Peyer's patch (tissue), 4 donors: ENCODE data around the gene EFNB3. TPM values are rescaled to one million over a fixed set of nuclear protein-coding genes. Genes with fewer than 3 reads are reported as not detected.

ENCODE experiments used
- DNase-seq, 3 donors: peaks; one replicate each; pipeline ENCODE4 v3.0.0-alpha.2; 2017 to 2019
- H3K27ac ChIP-seq, 4 donors: fragments of 200-600 bp; sonication (generic); one replicate each; pipeline ENCODE4 v1.5.1; 2016 to 2019
- H3K27me3 ChIP-seq, 2 donors: fragments of 200-600 bp; sonication (generic); one replicate each; pipeline ENCODE4 v1.5.1; 2019
- H3K36me3 ChIP-seq, 3 donors: fragments of 200-600 bp; sonication (generic); one replicate each; pipeline ENCODE4 v1.5.1; 2016 to 2019
- H3K4me1 ChIP-seq, 4 donors: fragments of 200-600 bp; sonication (generic); one replicate each; pipeline ENCODE4 v1.5.1; 2016 to 2019
- H3K4me3 ChIP-seq, 4 donors: fragments of 200-600 bp; sonication (generic); 1 replicate in 3 of 4; 2 replicates in 1 of 4; pipeline ENCODE4 v1.5.1; 2016 to 2019; ENCODE audit warnings: mild to moderate bottlenecking in 1 of 4
- H3K9me3 ChIP-seq, 4 donors: fragments of 200-600 bp; sonication (generic); one replicate each; pipeline ENCODE4 v1.5.1; 2016 to 2019; ENCODE audit warnings: mild to moderate bottlenecking in 1 of 4
- POLR2A ChIP-seq, 2 donors: fragments of 450-650 bp; IDR thresholded peaks; one replicate each; pipeline ENCODE4 v1.5.1; 2017; ENCODE audit warnings: antibody characterized with exemption in 2 of 2, mild to moderate bottlenecking in 2 of 2, moderate library complexity in 2 of 2
- total RNA-seq, 4 donors: library from RNA; depleted of rRNA; stranded (reverse); fragments of >200 nt; gene quantifications; one replicate each; pipeline ENCODE4 v1.1.0, GENCODE V29; 2016
- TF ChIP-seq, protein P1 (sequence below), 6 experiments: fragments of 450-650 bp in 4 of 6; fragments of 200-600 bp in 2 of 6; sonication (generic) in 1 of 6; IDR thresholded peaks; one replicate each; pipeline ENCODE4 v1.5.1; 2017 to 2019; ENCODE audit warnings: antibody characterized with exemption in 6 of 6, mild to moderate bottlenecking in 3 of 6, moderate library complexity in 1 of 6

Gene EFNB3
- total RNA-seq, 4 donors from 2014 or later, result 0.27 TPM; not detected in 3

DNA sequence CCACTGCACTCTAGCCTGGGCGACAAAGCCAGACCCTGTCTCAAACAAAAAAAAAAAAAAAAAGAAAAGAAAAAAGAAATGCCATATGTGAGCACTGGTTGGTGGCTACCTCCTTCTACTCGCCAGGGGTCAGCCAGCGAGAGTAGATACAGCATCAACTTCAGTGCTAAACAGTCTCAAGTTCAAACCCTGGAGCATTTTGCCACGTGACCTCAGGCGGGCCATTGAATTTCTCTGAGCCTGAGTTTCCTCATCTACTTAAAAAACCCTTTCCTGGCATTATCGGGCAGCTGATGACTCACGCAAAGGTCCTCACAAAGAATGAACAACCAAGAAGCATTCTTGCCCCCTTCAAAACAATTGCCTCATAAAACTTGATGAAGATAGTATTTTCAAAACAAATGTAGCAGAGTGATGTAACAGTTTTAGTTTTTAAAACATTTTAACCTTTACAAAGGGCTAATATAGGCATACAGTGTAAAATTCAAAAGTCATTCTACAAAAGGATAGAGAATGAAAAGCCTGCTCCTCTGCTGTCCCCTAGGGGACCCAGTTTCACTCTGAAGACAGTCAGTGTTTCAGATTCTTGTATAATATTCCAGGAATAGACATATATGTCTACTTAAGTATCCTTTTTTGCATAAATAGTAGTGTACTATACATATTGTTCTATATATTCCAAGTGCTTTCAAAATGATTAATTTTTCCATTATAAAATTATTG lies 40.9 kb downstream of the EFNB3 start:
- Histone ChIP-seq H3K9me3 (no peaks in the 10 kb centered on the region), H3K36me3 (no peaks in the 10 kb centered on the region), H3K4me1 (no peaks in the 10 kb centered on the region), H3K4me3 (no peak overlapping the region), H3K27ac (no peak overlapping the region), H3K27me3 (no peaks in the 10 kb centered on the region)
- no peak for DNase-seq
- TF ChIP-seq, protein P1, sequence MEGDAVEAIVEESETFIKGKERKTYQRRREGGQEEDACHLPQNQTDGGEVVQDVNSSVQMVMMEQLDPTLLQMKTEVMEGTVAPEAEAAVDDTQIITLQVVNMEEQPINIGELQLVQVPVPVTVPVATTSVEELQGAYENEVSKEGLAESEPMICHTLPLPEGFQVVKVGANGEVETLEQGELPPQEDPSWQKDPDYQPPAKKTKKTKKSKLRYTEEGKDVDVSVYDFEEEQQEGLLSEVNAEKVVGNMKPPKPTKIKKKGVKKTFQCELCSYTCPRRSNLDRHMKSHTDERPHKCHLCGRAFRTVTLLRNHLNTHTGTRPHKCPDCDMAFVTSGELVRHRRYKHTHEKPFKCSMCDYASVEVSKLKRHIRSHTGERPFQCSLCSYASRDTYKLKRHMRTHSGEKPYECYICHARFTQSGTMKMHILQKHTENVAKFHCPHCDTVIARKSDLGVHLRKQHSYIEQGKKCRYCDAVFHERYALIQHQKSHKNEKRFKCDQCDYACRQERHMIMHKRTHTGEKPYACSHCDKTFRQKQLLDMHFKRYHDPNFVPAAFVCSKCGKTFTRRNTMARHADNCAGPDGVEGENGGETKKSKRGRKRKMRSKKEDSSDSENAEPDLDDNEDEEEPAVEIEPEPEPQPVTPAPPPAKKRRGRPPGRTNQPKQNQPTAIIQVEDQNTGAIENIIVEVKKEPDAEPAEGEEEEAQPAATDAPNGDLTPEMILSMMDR (IDR thresholded peaks at IDR 0.05), result no peak
- no peak for TF ChIP-seq POLR2A (IDR thresholded peaks at IDR 0.05)

DNA sequence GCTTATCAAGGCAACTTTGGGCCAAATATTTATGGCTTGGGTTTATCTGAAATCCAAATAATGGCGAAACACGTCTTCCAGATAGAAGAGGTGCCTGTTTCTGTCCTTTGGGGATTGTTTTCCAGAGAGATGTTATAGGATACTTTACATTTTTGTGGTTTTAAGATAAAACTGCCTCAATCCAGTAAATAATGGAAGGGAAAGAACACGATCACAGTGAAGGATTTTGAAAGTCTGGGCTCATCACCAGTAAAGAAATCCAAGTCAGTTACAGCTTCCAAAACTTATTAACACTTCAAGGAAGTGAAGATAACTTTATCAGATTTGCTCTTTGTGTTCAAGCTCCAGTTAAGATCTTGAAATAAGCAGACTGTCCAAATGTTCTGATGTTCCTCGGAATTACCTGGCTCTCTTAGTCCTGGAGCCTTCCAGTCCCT lies 42.7 kb downstream of the EFNB3 start:
- Histone ChIP-seq H3K27me3 (no peaks in the 10 kb centered on the region), H3K27ac (no peak overlapping the region), H3K9me3 (no peaks in the 10 kb centered on the region), H3K4me3 (no peak overlapping the region), H3K4me1 (no peaks in the 10 kb centered on the region), H3K36me3 (no peaks in the 10 kb centered on the region)
- TF ChIP-seq POLR2A (IDR thresholded peaks at IDR 0.05), result no peak
- TF ChIP-seq, protein P1 (IDR thresholded peaks at IDR 0.05), result no peak
- DNase-seq, result no peak

DNA sequence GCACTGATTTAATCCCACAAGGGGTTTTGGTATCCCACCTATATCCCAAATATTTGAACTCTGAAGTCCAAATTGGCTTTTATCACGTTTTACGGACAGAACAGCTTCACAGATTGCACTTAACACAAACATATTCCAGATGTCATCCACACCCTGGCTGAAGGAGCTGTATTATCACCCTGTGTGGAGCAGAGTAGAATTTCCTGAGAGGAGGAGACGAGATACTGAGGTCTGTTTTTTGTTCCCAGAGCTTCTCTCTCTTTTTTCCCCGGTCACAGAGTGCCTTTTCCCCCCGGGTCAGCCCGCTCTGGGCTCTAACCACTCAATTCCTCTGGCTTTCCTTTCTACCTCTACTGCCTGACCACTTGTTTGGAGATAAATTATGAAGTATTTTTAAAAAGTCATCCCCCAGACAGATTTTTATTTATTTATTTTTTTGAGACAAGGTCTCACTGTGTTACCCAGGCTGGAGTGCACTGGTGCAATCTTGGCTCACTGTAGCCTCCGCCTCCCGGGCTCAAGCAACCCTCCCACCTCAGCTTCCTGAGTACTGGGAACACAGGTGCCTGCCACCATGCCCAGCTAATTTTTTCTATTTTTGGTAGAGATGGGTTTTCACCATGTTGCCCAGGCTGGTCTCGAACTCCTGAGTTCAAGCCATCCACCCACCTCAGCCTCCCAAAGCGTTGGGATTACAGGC lies 43.2 kb downstream of the EFNB3 start:
- Histone ChIP-seq H3K4me3 (no peak overlapping the region), H3K4me1 (no peaks in the 10 kb centered on the region), H3K9me3 (no peaks in the 10 kb centered on the region), H3K36me3 (no peaks in the 10 kb centered on the region), H3K27ac (no peak overlapping the region), H3K27me3 (no peaks in the 10 kb centered on the region)
- TF ChIP-seq, protein P1 (IDR thresholded peaks at IDR 0.05), result no peak
- no peak for TF ChIP-seq POLR2A (IDR thresholded peaks at IDR 0.05)
- DNase-seq, result no peak

DNA sequence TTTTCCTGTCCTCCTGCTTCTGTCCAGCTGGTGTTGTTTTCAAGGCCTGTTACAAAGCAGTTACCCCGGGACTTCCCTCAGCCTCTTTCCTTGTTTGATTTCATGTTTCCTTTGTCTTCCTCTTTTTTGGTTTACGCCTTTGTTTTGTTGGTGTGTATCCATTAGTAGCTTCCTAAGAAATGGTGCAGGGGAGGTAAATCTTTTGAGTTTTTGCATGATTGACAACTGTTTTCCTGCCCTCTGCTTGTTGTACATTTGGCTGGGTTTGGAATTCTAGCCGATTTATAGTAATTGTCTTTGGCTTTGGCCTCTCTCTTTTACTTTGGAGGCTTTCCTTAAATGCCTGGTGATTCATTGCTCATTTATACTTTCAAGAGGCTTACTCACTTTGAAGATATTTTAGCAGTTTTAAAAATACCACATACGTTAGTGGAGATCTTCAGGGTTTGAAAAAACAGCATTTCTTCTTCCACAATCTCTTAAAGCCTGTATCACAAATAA lies 45.4 kb downstream of the EFNB3 start:
- H3K27me3 ChIP-seq, result no peaks in the 10 kb centered on the region
- H3K27ac ChIP-seq, result no peak overlapping the region
- no peak overlapping the region for H3K4me3 ChIP-seq
- H3K36me3 ChIP-seq, result no peaks in the 10 kb centered on the region
- TF ChIP-seq POLR2A (IDR thresholded peaks at IDR 0.05), result no peak
- TF ChIP-seq, protein P1 (IDR thresholded peaks at IDR 0.05), result no peak
- H3K9me3 ChIP-seq, result no peaks in the 10 kb centered on the region
- DNase-seq, result no peak
- no peaks in the 10 kb centered on the region for H3K4me1 ChIP-seq

DNA sequence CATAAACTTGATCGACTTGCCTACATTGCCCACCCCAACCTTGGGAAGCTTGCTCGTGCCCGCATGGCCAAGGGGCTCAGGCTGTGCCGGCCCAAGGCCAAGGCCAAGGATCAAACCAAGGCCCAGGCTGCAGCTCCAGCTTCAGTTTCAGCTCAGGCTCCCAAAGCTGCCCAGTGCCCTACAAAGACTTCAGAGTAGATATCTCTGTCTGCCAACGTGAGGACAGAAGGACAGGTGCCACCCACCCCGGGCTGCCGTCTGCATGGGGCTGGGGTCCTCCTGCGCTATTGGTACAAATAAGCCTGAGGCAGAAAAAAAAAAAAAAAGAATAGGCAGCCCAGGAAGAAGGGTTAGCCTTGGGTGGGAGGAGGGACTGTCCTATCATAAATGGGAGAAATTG lies 49.7 kb downstream of the EFNB3 start:
- H3K36me3 ChIP-seq, result no peaks in the 10 kb centered on the region
- no peaks in the 10 kb centered on the region for H3K4me1 ChIP-seq
- H3K4me3 ChIP-seq, result no peak overlapping the region
- H3K27ac ChIP-seq, result no peak overlapping the region
- H3K27me3 ChIP-seq, result no peaks in the 10 kb centered on the region
- no peaks in the 10 kb centered on the region for H3K9me3 ChIP-seq
- DNase-seq, result no peak
- TF ChIP-seq, protein P1 (IDR thresholded peaks at IDR 0.05), result no peak
- no peak for TF ChIP-seq POLR2A (IDR thresholded peaks at IDR 0.05)
